OCI-LY7 (cell line): ENCODE data around the gene PCSK7. TPM values are rescaled to one million over a fixed set of nuclear protein-coding genes. Genes with fewer than 3 reads are reported as not detected.
"Not testable (repeated sequence)": the region's sequence is repeated elsewhere in the genome, so short reads cannot be mapped to it uniquely, and the experiment has no call there.

Experiments used
- BruUV-seq: library from RNA; stranded (reverse); fragments of 400-500 nt; replicated peaks from 2 replicates; lab custom pipeline; 2021; lab: Mats Ljungman, UMichigan
- CTCF ChIA-PET: fragments of 300-600 bp; sonication (Branson Sonifier 250); formaldehyde crosslinking; loops from one replicate; lab custom pipeline; 2022; ENCODE audit warnings: antibody characterized with exemption; ENCODE audit not compliant: unreplicated experiment; lab: Charles Lee
- POLR2A ChIA-PET: fragments of 300-600 bp; sonication (Branson Sonifier 250); formaldehyde crosslinking; loops from one replicate; lab custom pipeline; 2022; ENCODE audit warnings: antibody characterized with exemption; lab: Charles Lee
- DNase-seq: peaks from one replicate; pipeline ENCODE4 v3.0.0-alpha.2; 2015; ENCODE audit warnings: low spot score
- H2AFZ ChIP-seq: fragments of 200-600 bp; sonication (generic), shearing (Covaris generic); 2 replicates; pipeline ENCODE4 v1.6.1; 2014; ENCODE audit warnings: mild to moderate bottlenecking, antibody characterized with exemption, low read length, moderate library complexity
- H3K27ac ChIP-seq: fragments of 200-600 bp; sonication (generic); 2 replicates; pipeline ENCODE4 v1.5.1; 2014; ENCODE audit warnings: mixed run types, low read depth, mild to moderate bottlenecking, moderate library complexity, low read length, inconsistent platforms; ENCODE audit not compliant: poor library complexity, severe bottlenecking
- H3K36me3 ChIP-seq: fragments of 200-600 bp; sonication (generic); 2 replicates; pipeline ENCODE4 v1.6.1; 2014; ENCODE audit warnings: mild to moderate bottlenecking, antibody characterized with exemption, low read length, moderate library complexity, mixed read lengths; ENCODE audit not compliant: insufficient read depth
- H3K4me1 ChIP-seq: fragments of 200-600 bp; sonication (generic); 2 replicates; pipeline ENCODE4 v1.5.1; 2014; ENCODE audit warnings: mild to moderate bottlenecking, low read length; ENCODE audit not compliant: insufficient read depth, poor library complexity, severe bottlenecking
- H3K4me2 ChIP-seq: fragments of 200-600 bp; sonication (generic); 2 replicates; pipeline ENCODE4 v1.6.1; 2014; ENCODE audit warnings: mild to moderate bottlenecking, low read length
- H3K4me3 ChIP-seq: fragments of 200-600 bp; sonication (generic); 2 replicates; pipeline ENCODE4 v1.5.1; 2014; ENCODE audit warnings: mild to moderate bottlenecking, low read depth, low read length; ENCODE audit not compliant: poor library complexity, severe bottlenecking
- H3K79me2 ChIP-seq: fragments of 200-600 bp; sonication (generic); 2 replicates; pipeline ENCODE4 v1.6.1; 2016; ENCODE audit warnings: low read depth, mild to moderate bottlenecking, low read length, moderate library complexity, mixed read lengths; ENCODE audit not compliant: insufficient read depth
- H3K9me2 ChIP-seq: fragments of 200-600 bp; sonication (generic); 2 replicates; pipeline ENCODE4 v1.6.1; 2016; ENCODE audit warnings: mild to moderate bottlenecking, low read length, mixed read lengths; ENCODE audit not compliant: insufficient read depth
- H3K9me3 ChIP-seq: fragments of 200-600 bp; sonication (generic); 2 replicates; pipeline ENCODE4 v1.6.1; 2014; ENCODE audit warnings: mild to moderate bottlenecking, mixed run types, low read length, mixed read lengths
- H4K20me1 ChIP-seq: fragments of 200-600 bp; sonication (generic); 2 replicates; pipeline ENCODE4 v1.6.1; 2014; ENCODE audit warnings: mild to moderate bottlenecking, antibody characterized with exemption, low read length, moderate library complexity, mixed read lengths; ENCODE audit not compliant: insufficient read depth
- EZH2phosphoT487 ChIP-seq: fragments of 200-600 bp; sonication (generic); IDR thresholded peaks from 2 replicates; pipeline ENCODE4 v1.6.1; 2018; ENCODE audit warnings: low read depth, borderline replicate concordance, mild to moderate bottlenecking, mixed run types, antibody characterized with exemption, low read length, moderate library complexity, mixed read lengths
- intact Hi-C: fragments of 100-400 bp; cut with micrococcal nuclease; formaldehyde crosslinking; loops from one replicate; pipeline ENCODE4 v1.10.0; 2022; ENCODE audit not compliant: unreplicated experiment
- total RNA-seq, 2 experiments: library from RNA; depleted of rRNA in 1 of 2; stranded (reverse); fragments of >200 nt in 1 of 2; shearing (Covaris generic) in 1 of 2; gene quantifications; 2 replicates each; pipeline ENCODE4 v1.2.3, GENCODE V29; 2014 to 2022
- TF ChIP-seq, protein P1 (sequence below): fragments of 200-600 bp; sonication (generic); conservative IDR thresholded peaks from 2 replicates; pipeline ENCODE4 v1.5.1; 2014; ENCODE audit warnings: mild to moderate bottlenecking, antibody characterized with exemption, low read length, moderate library complexity, mixed read lengths

PCSK7 gene
- total RNA-seq, 2 experiments from 2014 or later = 44.1 to 91.2 TPM

DNA sequence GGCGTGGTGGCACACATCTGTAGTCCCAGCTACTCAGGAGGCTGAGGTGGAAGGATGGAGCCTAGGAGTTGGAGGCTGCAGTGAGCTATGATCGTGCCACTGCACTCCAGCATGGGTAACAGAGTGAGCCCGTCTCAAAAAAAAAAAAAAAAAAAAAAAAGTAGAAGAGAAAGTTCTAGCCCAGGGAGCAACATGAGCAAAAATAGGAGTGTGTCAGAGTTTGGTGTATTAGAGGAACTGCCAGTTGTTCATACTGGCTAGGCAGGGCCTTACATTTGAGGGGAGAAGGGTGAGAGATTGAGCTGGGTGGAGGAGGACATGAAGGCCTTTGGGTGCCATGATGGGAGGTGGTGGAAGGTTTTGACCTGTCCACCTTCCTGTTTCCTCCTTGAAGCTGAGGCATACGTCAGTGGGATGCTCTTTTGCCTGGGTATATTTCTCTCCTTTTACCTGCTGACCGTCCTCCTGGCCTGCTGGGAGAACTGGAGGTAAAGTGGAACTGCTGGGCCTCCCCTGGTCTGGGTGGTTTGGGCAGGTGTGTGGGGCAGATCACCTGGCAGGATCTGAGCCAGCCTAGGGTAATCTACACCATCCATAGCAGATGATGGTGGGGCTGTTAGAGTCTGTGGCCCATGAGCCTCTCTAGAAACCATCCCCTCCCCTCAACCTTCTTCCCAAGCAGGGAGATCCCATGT lies 46.0 kb downstream of the PCSK7 start:
- Histone ChIP-seq H3K4me1 (peaks cover 40% of the 10 kb centered on the region), H3K27ac (peak overlapping the region; percentile 60), H3K4me2 (peak overlapping the region; percentile 38), H3K36me3 (peaks cover 32% of the 10 kb centered on the region; the same call in 1 of the 2 replicates), H4K20me1 (no peaks in the 10 kb centered on the region), H3K9me2 (no peaks in the 10 kb centered on the region), H3K79me2 (no peaks in the 10 kb centered on the region), H2AFZ (no peak overlapping the region; the same call in 1 of the 2 replicates), H3K4me3 (no peak overlapping the region), H3K9me3 (no peaks in the 10 kb centered on the region)
- CTCF ChIA-PET = no interaction called here
- TF ChIP-seq, protein P1, sequence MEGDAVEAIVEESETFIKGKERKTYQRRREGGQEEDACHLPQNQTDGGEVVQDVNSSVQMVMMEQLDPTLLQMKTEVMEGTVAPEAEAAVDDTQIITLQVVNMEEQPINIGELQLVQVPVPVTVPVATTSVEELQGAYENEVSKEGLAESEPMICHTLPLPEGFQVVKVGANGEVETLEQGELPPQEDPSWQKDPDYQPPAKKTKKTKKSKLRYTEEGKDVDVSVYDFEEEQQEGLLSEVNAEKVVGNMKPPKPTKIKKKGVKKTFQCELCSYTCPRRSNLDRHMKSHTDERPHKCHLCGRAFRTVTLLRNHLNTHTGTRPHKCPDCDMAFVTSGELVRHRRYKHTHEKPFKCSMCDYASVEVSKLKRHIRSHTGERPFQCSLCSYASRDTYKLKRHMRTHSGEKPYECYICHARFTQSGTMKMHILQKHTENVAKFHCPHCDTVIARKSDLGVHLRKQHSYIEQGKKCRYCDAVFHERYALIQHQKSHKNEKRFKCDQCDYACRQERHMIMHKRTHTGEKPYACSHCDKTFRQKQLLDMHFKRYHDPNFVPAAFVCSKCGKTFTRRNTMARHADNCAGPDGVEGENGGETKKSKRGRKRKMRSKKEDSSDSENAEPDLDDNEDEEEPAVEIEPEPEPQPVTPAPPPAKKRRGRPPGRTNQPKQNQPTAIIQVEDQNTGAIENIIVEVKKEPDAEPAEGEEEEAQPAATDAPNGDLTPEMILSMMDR = no peak
- TF ChIP-seq EZH2phosphoT487 = no peak
- BruUV-seq = no TSS peak
- intact Hi-C loops = no loop called here
- POLR2A ChIA-PET = interaction anchor here (0.9 to 1.2 kb wide), 3 partner anchors 12 to 42 kb away, joined by 4 to 5 read pairs (median 4); partner anchors contain the start of gene PAFAH1B2
- peak; percentile 75 for DNase-seq

DNA sequence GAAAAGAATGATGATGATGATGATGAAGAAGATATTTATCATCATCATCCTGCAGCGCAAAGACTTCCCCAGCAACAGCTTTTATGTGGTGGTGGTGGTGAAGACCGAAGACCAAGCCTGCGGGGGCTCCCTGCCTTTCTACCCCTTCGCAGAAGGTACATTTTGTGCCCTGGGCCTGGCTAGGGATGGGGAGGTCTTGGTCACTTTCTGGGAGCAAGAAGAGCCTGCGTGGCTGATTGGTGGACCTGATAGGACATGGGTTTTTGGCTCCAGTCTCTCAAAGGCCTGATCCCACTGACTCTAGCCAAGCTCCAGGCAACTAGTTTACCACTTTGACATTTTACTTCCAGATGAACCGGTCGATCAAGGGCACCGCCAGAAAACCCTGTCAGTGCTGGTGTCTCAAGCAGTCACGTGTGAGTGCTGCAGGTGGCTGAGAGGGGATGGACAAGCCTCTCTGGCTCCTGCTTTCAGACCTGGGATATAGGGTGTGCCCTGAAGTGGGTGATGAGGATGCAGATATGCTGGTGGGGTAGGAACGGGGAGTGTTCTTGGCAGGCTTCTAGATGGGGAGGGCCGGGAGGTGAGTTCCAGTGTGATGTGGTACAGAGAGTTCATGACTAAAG lies 48.0 kb downstream of the PCSK7 start:
- DNase-seq = no peak
- Histone ChIP-seq H3K9me3 (no peaks in the 10 kb centered on the region), H3K4me3 (no peak overlapping the region), H3K36me3 (peaks cover 19% of the 10 kb centered on the region; the same call in 1 of the 2 replicates), H3K27ac (no peak overlapping the region), H4K20me1 (no peaks in the 10 kb centered on the region), H3K79me2 (peaks cover 3% of the 10 kb centered on the region; the same call in 1 of the 2 replicates), H3K4me1 (peaks cover 41% of the 10 kb centered on the region), H3K4me2 (no peak overlapping the region), H3K9me2 (no peaks in the 10 kb centered on the region), H2AFZ (no peak overlapping the region)
- BruUV-seq = no TSS peak
- intact Hi-C loops = no loop called here
- POLR2A ChIA-PET = interaction anchor here (0.6 to 1.9 kb wide), 4 partner anchors 38 to 1058 kb away, joined by 3 to 5 read pairs (median 4); no protein-coding TSS in a partner anchor
- CTCF ChIA-PET = no interaction called here
- TF ChIP-seq, protein P1 = no peak
- no peak for TF ChIP-seq EZH2phosphoT487

DNA sequence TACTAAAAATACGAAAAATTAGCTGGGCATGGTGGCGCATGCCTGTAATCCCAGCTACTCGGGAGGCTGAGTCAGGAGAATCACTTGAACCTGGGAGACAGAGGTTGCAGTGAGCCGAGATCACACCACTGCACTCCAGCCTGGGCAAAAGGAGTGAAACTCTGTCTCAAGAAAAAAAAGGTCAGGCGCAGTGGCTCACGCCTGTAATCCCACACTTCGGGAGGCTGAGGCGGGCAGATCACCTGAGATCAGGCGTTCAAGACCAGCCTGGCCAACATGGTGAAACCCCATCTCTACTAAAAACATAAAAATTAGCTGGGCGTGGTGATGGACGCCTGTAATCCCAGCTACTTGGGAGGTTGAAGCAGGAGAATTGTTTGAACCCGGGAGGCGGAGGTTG lies 48.7 kb downstream of the PCSK7 start:
- H3K27ac ChIP-seq, H2AFZ ChIP-seq, H3K9me2 ChIP-seq, H3K9me3 ChIP-seq, BruUV-seq, intact Hi-C loops, H3K4me3 ChIP-seq, H3K79me2 ChIP-seq, DNase-seq, H3K4me2 ChIP-seq, CTCF ChIA-PET, H4K20me1 ChIP-seq: not testable (repeated sequence)
- Histone ChIP-seq H3K4me1 (peaks cover 40% of the 10 kb centered on the region), H3K36me3 (peaks cover 15% of the 10 kb centered on the region; the same call in 1 of the 2 replicates)
- POLR2A ChIA-PET = interaction anchor here (0.7 to 1.9 kb wide), 3 partner anchors 12 to 1058 kb away, joined by 3 to 5 read pairs (median 5); no protein-coding TSS in a partner anchor
